GM18907 (cell line): ENCODE results near the gene UBE2L5.

ENCODE experiments used
- ATAC-seq: cut with Tn5 transposase; IDR thresholded peaks from one replicate; pipeline ENCODE4 v1.9.1; 2021; ENCODE audit warnings: mild to moderate bottlenecking, moderate library complexity; ENCODE audit not compliant: unreplicated experiment

UBE2L5 gene

GRCh38 chr13:30466841-30467252 is 44.6 kb downstream of the UBE2L5 start:
- no peak for ATAC-seq

GRCh38 chr13:30473675-30474074 is 51.4 kb downstream of the UBE2L5 start:
- no peak for ATAC-seq

GRCh38 chr13:30477346-30478195 is 55.3 kb downstream of the UBE2L5 start:
- ATAC-seq: peak; percentile 91
